GM06990 (cell line): Measurements from ENCODE around the gene PPP4R4.

ENCODE experiments used
- DNase-seq: peaks from one replicate; pipeline ENCODE4 v3.0.0-alpha.2; 2011; ENCODE audit not compliant: insufficient read length; ENCODE audit errors: extremely low read depth
- H3K27me3 ChIP-seq: replicated peaks from 2 replicates; pipeline ENCODE4 v1.6.0; 2011; ENCODE audit warnings: low read length; ENCODE audit not compliant: control insufficient read depth, insufficient read depth
- H3K36me3 ChIP-seq: 2 replicates; pipeline ENCODE4 v1.5.1; 2011; ENCODE audit warnings: low read length; ENCODE audit not compliant: control insufficient read depth, insufficient read depth
- H3K4me3 ChIP-seq: replicated peaks from 2 replicates; pipeline ENCODE4 v1.5.1; 2011; ENCODE audit warnings: low read depth, mild to moderate bottlenecking, control low read depth, low read length
- TF ChIP-seq, protein P1 (sequence below): IDR thresholded peaks from 2 replicates; pipeline ENCODE4 v1.5.1; 2011; ENCODE audit warnings: low read length, control low read depth, mild to moderate bottlenecking, inconsistent platforms; ENCODE audit not compliant: insufficient read depth, poor library complexity, severe bottlenecking

The PPP4R4 gene

DNA sequence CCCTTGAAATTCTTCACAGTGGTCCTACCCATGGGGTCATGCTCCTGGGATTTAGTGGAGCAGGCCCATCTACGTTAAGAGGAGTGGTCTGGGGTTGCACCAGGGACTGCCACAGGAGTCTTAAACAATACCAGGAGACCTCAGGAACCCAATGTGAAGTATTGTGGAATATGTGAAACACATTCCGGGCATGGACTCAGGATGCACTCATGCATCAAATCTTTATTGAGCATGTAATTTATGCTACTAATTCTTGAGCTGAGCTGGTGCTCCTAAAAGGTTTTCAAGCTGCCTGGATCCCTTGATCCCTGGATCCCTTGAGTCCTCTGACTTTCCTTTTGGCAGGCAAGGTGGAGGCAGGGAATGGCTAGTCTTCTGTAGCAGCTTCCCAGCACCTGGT, 110.1 kb downstream of the PPP4R4 start:
- Histone ChIP-seq H3K36me3 (no peaks in the 10 kb centered on the region), H3K4me3 (no peak overlapping the region), H3K27me3 (no peaks in the 10 kb centered on the region; the same call in 1 of the 2 replicates)
- DNase-seq = no peak
- TF ChIP-seq, protein P1, sequence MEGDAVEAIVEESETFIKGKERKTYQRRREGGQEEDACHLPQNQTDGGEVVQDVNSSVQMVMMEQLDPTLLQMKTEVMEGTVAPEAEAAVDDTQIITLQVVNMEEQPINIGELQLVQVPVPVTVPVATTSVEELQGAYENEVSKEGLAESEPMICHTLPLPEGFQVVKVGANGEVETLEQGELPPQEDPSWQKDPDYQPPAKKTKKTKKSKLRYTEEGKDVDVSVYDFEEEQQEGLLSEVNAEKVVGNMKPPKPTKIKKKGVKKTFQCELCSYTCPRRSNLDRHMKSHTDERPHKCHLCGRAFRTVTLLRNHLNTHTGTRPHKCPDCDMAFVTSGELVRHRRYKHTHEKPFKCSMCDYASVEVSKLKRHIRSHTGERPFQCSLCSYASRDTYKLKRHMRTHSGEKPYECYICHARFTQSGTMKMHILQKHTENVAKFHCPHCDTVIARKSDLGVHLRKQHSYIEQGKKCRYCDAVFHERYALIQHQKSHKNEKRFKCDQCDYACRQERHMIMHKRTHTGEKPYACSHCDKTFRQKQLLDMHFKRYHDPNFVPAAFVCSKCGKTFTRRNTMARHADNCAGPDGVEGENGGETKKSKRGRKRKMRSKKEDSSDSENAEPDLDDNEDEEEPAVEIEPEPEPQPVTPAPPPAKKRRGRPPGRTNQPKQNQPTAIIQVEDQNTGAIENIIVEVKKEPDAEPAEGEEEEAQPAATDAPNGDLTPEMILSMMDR = no peak

DNA sequence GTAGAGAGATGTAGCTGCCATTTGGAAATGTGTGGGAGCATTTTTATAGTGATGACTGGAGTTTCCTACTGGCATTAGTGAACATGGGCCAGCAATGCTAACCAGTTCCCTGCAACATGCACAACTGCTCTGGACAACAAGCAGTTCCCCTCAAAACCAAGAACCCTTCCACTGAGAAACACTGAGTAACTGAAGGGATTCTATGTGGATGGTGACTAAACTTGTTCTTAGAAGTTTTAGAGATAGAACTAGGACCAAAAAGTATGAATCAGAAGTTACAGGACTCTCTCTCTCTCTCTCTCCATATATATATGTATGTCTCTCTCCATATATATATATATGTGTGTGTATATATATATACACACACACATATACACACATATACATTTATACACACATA, 111.0 kb downstream of the PPP4R4 start:
- no peaks in the 10 kb centered on the region for H3K36me3 ChIP-seq

DNA sequence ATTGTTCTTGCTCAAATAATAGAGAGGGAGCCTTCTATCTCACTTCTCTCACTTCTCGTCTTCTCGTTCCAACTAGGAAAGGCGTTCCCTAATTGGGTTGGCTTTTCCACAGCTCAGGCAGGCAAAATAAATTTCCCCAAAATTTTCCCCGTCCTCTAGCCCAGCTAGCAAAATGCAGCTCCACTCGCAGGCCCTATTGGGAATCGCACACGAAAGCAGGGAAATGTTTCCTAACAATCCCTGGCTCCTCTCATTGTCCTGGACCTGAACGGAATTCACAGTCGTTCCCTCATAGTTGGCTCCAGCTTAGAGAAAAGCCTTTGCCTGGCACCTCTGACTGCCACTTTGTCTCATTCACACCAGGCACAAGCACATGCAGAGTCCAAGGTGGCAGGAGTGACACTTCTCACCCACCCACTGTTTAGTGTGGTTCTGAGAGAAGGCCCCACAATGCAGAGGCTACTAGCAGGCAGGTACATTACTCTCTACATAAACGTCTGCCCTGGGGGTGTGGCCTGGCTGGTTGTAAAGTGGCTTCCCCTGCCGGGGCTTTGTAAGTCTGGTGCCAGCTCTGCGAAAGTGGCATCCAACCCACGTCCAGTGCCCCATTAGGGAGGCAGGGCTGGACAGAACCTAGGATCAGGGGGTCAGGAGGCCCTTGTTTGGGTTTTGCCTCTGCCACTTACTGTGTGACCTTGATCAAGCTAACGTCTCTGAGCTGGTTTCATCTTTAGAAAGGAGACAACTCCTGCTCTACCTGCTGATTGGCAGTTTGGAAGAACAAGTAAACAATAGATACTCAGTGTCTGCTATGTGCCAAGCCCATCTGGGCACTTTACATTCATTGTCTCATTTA, 114.7 kb downstream of the PPP4R4 start:
- Histone ChIP-seq H3K4me3 (no peak overlapping the region), H3K36me3 (no peaks in the 10 kb centered on the region), H3K27me3 (no peaks in the 10 kb centered on the region; the same call in 1 of the 2 replicates)
- no peak for DNase-seq
- TF ChIP-seq, protein P1 = no peak

More for the DNA sequence above, 111.0 kb downstream of the PPP4R4 start:
- Histone ChIP-seq H3K4me3 (no peak overlapping the region), H3K27me3 (no peaks in the 10 kb centered on the region; the same call in 1 of the 2 replicates)
- DNase-seq = no peak
- TF ChIP-seq, protein P1 = no peak

DNA sequence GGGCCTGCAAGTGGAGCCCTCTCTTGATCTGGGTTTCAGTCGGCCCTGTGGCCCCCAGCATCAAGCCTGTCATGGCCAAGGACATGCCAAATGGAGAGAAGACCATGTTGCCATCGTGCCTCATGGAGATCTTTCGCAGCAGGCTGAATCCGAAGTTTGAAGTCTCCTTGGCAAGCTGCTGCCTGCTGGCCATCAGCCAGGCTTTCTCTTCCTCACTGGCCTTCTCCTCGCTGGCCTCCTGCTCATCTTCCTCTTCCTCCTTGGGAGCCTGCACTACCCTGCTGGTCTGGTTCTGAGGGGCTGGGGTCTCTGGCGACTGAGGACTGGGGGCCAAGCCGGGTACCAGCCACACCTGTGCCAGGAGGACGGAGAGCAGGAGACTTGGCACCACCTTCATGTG, 116.1 kb downstream of the PPP4R4 start:
- TF ChIP-seq, protein P1 = no peak
- Histone ChIP-seq H3K36me3 (no peaks in the 10 kb centered on the region), H3K27me3 (no peaks in the 10 kb centered on the region; the same call in 1 of the 2 replicates), H3K4me3 (no peak overlapping the region)
- no peak for DNase-seq

DNA sequence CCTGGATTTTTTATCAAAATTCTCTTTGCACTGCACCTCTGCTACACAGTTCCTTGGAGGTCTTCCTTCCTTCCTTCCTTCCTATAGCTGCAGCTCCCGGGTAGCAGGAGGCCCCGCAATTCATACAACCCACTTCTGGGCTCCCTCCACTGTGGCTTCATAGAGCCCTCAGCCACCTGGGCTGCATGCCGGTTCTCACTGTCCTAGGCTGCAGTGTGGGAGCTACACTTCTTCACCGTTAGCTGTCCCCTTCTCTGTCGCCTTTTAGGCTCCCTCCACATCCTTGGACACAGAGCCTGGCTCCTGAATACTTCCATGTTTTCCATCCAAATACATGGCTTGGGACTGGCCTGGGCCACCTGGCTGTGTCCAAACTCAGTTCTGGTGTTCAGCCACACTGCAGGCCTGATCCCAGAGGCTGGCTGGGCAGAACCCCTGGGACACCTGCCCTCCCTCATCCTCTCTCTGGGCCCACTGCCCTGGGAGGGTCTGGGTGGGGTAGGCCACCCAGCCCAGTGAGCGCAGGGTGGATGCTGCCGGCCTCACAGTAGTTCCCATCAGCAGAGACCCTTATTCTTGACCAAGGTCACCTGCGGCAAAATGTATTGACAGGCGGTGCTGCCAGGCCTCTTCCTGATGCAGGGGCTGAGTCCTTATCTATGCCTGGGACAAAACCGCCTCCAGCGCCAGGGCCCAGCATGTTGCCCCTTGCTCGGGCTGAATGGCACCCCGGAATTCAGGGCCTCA, 117.2 kb downstream of the PPP4R4 start:
- Histone ChIP-seq H3K27me3 (no peaks in the 10 kb centered on the region; the same call in 1 of the 2 replicates), H3K4me3 (no peak overlapping the region), H3K36me3 (no peaks in the 10 kb centered on the region)
- TF ChIP-seq, protein P1 = no peak
- DNase-seq = no peak
